Measurements from ENCODE around the gene MRPL19. TPM values are rescaled to one million over a fixed set of nuclear protein-coding genes. Genes with fewer than 3 reads are reported as not detected.

MRPL19 gene
- total and polyA plus RNA-seq, 2 of the 13 experiments (the other 11 are each of a cell fraction or from before 2014, with no cell fraction given): 43.2 to 163 TPM

- TF ChIP-seq TBX2 (CRISPR knock-in tag; IDR thresholded peaks at IDR 0.05; ENCODE audit: borderline replicate concordance) (peak; percentile 89), ZBTB49 (CRISPR knock-in tag; IDR thresholded peaks at IDR 0.05; ENCODE audit: borderline replicate concordance) (peak; percentile 7; the same call in 1 of the 2 replicates), ZSCAN5A (CRISPR knock-in tag; IDR thresholded peaks at IDR 0.05; ENCODE audit: borderline replicate concordance) (peak; percentile 56), PAF1 (CRISPR knock-in tag; IDR thresholded peaks at IDR 0.05) (no peak), ZNF790 (CRISPR knock-in tag; IDR thresholded peaks at IDR 0.05; ENCODE audit: borderline replicate concordance) (peak; percentile 76; the same call in 1 of the 2 replicates), SMYD3 (CRISPR knock-in tag; IDR thresholded peaks at IDR 0.05) (peak; percentile 38; the same call in 1 of the 2 replicates), HMGA1 (CRISPR knock-in tag; conservative IDR thresholded peaks at IDR 0.05) (no peak), XBP1 (CRISPR knock-in tag; IDR thresholded peaks at IDR 0.05) (peak; percentile 65; the same call in 1 of the 2 replicates), MYPOP (CRISPR knock-in tag; IDR thresholded peaks at IDR 0.05) (no peak; the same call in 1 of the 2 replicates), ZNF720 (CRISPR knock-in tag; IDR thresholded peaks at IDR 0.05) (peak; percentile 69), ZNF30 (CRISPR knock-in tag; IDR thresholded peaks at IDR 0.05) (no peak), ZNF687 (CRISPR knock-in tag; IDR thresholded peaks at IDR 0.05) (peak; percentile 96), CENPBD1 (CRISPR knock-in tag; IDR thresholded peaks at IDR 0.05; ENCODE audit: borderline replicate concordance, low read depth) (no peak), SMAD3 (CRISPR knock-in tag; IDR thresholded peaks at IDR 0.05) (peak; percentile 93), ESRRA (CRISPR knock-in tag; IDR thresholded peaks at IDR 0.05; ENCODE audit: low read depth) (peak; percentile 88; the same call in 1 of the 2 replicates), ZNF704 (CRISPR knock-in tag; IDR thresholded peaks at IDR 0.05; ENCODE audit: borderline replicate concordance) (peak; percentile 97)
Measured at GRCh38 chr2:75646583-75647425, at the start of gene MRPL19 (continued).

Data from HepG2 (cell line).